Lower leg skin (tissue), 3 donors: ENCODE results near the gene UNC79.

Source experiments
- POLR2A ChIP-seq, 2 donors: fragments of 450-650 bp; IDR thresholded peaks; one replicate each; pipeline ENCODE4 v1.6.1; 2016 to 2017; ENCODE audit warnings: antibody characterized with exemption in 2 of 2, mild to moderate bottlenecking in 1 of 2, moderate library complexity in 1 of 2
- TF ChIP-seq, protein P1 (sequence below), 3 donors: fragments of 450-650 bp; IDR thresholded peaks; one replicate each; pipeline ENCODE4 v1.5.1; 2016; ENCODE audit warnings: antibody characterized with exemption in 3 of 3, mild to moderate bottlenecking in 3 of 3, moderate library complexity in 2 of 3

DNA sequence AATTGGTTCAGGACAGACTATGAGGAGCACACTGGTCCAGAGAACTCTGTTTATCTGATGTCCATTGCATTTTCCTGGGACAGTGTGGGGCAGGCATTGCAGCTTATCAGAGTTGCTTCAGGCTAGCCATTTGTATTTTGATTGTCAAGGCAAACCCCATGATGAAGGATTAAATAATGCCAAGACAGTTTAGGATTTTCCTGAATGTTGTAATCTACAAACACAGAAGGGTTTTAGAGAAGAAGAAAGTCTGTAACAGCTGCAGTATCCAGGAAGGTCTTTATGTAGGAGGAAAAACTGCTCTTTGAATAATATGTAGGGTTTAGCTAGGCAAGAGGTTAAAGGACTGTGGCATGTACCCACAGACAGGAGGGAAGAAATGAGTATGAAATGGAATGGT lies 32.2 kb upstream of the UNC79 start:
- TF ChIP-seq POLR2A (IDR thresholded peaks at IDR 0.05), result no peak
- TF ChIP-seq, protein P1, sequence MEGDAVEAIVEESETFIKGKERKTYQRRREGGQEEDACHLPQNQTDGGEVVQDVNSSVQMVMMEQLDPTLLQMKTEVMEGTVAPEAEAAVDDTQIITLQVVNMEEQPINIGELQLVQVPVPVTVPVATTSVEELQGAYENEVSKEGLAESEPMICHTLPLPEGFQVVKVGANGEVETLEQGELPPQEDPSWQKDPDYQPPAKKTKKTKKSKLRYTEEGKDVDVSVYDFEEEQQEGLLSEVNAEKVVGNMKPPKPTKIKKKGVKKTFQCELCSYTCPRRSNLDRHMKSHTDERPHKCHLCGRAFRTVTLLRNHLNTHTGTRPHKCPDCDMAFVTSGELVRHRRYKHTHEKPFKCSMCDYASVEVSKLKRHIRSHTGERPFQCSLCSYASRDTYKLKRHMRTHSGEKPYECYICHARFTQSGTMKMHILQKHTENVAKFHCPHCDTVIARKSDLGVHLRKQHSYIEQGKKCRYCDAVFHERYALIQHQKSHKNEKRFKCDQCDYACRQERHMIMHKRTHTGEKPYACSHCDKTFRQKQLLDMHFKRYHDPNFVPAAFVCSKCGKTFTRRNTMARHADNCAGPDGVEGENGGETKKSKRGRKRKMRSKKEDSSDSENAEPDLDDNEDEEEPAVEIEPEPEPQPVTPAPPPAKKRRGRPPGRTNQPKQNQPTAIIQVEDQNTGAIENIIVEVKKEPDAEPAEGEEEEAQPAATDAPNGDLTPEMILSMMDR (IDR thresholded peaks at IDR 0.05), result no peak
